HG03354 (cell line): ENCODE measurements around the gene NFKBIB.
"Not testable (repeated sequence)": the region's sequence is repeated elsewhere in the genome, so short reads cannot be mapped to it uniquely, and the experiment has no call there.

Experiments
- ATAC-seq: cut with Tn5 transposase; IDR thresholded peaks from one replicate; pipeline ENCODE4 v1.9.1; 2021; ENCODE audit warnings: mild to moderate bottlenecking; ENCODE audit not compliant: unreplicated experiment, poor library complexity, severe bottlenecking

Gene NFKBIB

GRCh38 chr19:38899447-38900201, at the start of gene NFKBIB, which contains the start of gene SIRT2:
Gene NFKBIB, plus strand, starts transcription at chr19:38899969. Its CDS starts 64 bp downstream, at chr19:38900033.
Gene SIRT2, minus strand, starts transcription at chr19:38899618. Its CDS starts 97 bp downstream, at chr19:38899521.
- ATAC-seq, result peak; percentile 91

- peak; percentile 68 for ATAC-seq
Observed at GRCh38 chr19:38850436-38850975, 49.3 kb upstream of the NFKBIB start.

- no peak for ATAC-seq
Observed at GRCh38 chr19:38850976-38851621, 48.7 kb upstream of the NFKBIB start.

- peak; percentile 21 for ATAC-seq
Observed at GRCh38 chr19:38851622-38852230, 48.0 kb upstream of the NFKBIB start.

GRCh38 chr19:38852231-38853044, 47.3 kb upstream of the NFKBIB start:
- ATAC-seq, result no peak

- ATAC-seq, result no peak
Observed at GRCh38 chr19:38853214-38853613, 46.6 kb upstream of the NFKBIB start.

GRCh38 chr19:38854961-38855360, 44.8 kb upstream of the NFKBIB start:
- ATAC-seq, result not testable (repeated sequence)

- not testable (repeated sequence) for ATAC-seq
Observed at GRCh38 chr19:38855751-38856150, 44.0 kb upstream of the NFKBIB start.

- ATAC-seq, result no peak
Observed at GRCh38 chr19:38856813-38857212, 43.0 kb upstream of the NFKBIB start.

- not testable (repeated sequence) for ATAC-seq
Observed at GRCh38 chr19:38859631-38860204, 40.1 kb upstream of the NFKBIB start.

- no peak for ATAC-seq
Observed at GRCh38 chr19:38861368-38861767, 38.4 kb upstream of the NFKBIB start.

- no peak for ATAC-seq
Observed at GRCh38 chr19:38862321-38863059, 37.3 kb upstream of the NFKBIB start.

GRCh38 chr19:38867171-38867780, 32.5 kb upstream of the NFKBIB start:
- no peak for ATAC-seq

GRCh38 chr19:38868551-38868950, 31.2 kb upstream of the NFKBIB start:
- ATAC-seq, result no peak

GRCh38 chr19:38869160-38869835, 30.5 kb upstream of the NFKBIB start:
- no peak for ATAC-seq

- peak; percentile 71 for ATAC-seq
Observed at GRCh38 chr19:38869836-38870607, 29.7 kb upstream of the NFKBIB start.

GRCh38 chr19:38870612-38871011, 29.2 kb upstream of the NFKBIB start:
- ATAC-seq, result no peak
